ENCODE results near the gene TRPM3.

TRPM3 gene

GRCh38 chr9:70569791-70570190 is 551.6 kb downstream of the TRPM3 start:
- DNase-seq: no peak

DNA sequence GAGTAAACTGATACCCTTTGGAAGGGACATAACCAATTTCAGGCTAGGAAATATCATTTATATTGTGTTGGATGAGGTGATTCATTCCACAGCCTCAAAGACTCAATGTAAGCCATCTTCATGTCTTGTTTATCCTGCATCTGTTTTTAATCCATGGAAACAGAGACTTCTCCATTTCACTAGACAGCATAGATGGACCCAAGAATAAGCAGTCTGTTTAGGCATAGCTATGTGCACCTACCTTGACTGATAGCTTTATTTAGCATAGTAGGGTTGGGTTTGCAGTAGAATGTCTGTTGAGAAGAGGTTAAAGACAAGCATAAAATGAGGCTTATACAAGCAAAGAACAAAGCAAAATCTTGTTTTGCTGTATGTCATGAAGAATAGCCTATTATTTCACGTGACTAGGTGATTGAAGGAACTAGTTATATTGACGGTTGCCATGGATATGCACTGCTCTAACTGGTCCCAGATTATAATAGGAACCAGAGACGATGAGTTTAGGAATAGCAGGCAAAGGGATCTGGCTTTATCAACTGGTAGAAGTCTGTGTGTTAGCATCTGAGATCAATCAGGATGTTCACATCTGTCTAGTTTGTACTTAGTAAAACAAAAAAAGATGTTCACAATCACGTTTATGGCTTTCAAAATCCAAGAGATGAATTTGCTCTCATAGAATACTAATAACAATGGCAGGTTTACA is 552.2 kb downstream of the TRPM3 start:
- DNase-seq: no peak

DNA sequence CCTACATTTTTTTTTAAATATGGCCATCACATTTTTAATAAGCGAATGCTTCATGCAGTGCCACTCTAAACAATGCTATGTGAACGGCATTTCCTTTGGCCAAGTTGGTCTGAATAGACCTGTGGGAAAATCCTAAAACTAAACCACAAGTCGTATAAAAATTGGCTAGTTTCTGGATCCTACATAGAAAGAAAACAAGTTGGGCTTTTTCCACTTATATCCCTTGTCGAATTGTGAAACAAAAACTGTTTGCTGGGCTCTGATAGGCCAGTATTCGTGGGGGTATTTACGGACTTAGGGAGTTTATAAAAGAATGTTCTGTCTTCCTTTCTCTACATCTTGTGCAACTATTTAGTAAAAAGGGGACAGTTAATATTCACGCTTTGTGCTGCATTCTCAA is 553.9 kb downstream of the TRPM3 start:
- no peak for DNase-seq

- DNase-seq: no peak
Measured at GRCh38 chr9:70566751-70567150, 554.7 kb downstream of the TRPM3 start.

GRCh38 chr9:70566066-70566465 is 555.4 kb downstream of the TRPM3 start:
- DNase-seq: no peak

DNA sequence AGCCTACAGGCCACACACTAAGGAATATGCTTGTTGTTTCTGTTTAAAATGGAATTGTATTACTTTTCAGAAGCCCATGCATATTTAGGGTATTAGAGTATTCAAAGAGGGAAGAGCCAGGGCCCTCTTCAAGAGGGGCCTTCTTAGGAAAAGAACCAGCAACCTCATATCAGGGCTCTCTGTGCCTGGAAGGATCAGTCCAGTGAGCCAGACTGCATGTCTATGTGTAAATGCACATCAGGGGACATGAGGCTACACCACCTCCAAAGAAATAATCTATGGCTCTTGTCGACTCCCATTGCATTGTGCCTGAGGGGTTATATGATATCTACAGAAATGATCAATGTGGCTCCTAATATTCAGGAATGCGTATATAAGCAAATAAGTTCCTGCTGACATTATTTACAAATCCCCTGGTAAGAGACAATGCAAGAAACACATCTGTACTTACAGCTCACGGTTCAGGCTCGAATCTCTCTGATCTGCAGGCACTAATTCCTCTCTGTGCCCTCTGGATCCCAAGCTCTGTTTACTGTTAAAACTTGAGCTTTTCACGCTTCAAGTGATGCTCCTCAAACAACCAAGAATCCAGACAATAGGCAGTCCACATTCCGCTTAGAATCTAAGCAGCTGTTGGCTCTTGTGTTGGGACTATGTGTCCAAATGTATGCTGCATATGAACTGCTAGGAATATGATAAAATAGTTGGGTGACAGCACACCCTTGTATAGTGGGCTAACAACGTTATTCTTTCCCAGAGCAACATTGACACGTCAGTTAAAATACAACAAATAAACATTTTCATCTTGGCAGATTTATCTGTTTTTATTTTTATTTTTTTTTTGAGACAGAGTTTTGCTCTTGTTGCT is 556.7 kb downstream of the TRPM3 start:
- DNase-seq: no peak

- no peak for DNase-seq
Measured at GRCh38 chr9:70563431-70564204, 557.8 kb downstream of the TRPM3 start.

- DNase-seq: no peak
Measured at GRCh38 chr9:70563010-70563409, 558.4 kb downstream of the TRPM3 start.

DNA sequence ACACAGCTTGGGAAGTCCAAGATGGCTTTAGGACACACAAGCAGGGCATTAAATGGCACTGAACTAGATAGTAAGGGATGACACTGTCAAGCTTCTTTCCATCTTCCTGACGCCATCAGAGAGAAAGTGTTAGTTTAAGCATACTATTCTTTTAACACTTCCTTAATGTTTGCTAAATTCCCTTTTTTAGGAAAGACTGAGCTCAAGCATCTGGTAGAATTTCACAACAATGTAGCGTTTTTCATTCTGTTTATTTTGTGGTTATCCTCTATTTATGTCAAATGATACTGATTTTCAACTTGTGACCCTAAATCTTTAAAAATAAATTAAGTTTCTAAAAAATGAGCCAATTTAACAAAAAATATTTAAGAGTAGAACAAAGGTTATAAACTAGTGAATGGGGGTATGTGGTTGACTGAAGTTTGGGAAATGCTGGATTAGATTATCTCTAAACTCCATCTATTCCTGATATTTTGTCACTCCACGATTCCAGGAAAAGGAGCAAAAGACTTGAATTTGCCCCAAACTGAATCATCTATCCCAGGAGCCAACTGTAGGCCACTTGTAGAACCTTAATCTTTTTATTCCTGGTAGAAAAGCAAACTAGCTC is 559.5 kb downstream of the TRPM3 start:
- no peak for DNase-seq

- DNase-seq: no peak
Measured at GRCh38 chr9:70561111-70561510, 560.3 kb downstream of the TRPM3 start.

GRCh38 chr9:70559102-70559501 is 562.3 kb downstream of the TRPM3 start:
- no peak for DNase-seq

DNA sequence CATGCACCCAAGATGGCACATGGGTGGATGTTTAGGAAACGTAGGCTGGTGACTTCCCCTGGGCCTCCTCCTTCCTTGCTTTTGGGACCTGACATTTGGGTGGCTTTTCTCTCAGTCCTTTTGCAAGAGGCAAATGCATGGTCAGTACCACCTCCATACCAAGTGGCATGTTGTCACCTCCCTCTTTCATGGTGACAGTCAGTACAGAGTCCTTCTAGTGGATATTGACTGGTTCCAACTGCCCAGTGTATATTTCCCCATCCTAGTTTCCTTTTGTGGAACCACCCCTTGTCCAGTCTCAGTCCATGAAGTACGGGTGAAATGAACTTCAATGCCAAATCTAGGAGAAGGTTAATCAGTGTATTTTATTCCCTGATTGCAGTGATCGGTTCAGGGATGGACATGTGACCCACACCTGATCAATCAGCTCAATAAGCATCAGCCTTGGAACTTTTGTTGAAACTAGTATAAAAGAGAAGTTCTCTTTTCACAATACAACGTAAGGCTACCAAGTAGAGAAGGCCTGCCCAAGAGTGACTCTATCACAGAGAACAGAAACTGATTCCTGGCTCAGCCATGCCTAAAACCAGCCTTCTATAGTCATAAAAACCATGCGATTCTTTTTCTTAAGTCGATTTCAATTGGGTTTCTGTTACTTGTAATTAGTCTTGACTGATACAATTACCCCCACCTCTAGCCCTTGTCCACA is 563.6 kb downstream of the TRPM3 start:
- DNase-seq: no peak

- no peak for DNase-seq
Measured at GRCh38 chr9:70556771-70557170, 564.6 kb downstream of the TRPM3 start.

GRCh38 chr9:70554881-70555280 is 566.5 kb downstream of the TRPM3 start:
- DNase-seq: no peak

DNA sequence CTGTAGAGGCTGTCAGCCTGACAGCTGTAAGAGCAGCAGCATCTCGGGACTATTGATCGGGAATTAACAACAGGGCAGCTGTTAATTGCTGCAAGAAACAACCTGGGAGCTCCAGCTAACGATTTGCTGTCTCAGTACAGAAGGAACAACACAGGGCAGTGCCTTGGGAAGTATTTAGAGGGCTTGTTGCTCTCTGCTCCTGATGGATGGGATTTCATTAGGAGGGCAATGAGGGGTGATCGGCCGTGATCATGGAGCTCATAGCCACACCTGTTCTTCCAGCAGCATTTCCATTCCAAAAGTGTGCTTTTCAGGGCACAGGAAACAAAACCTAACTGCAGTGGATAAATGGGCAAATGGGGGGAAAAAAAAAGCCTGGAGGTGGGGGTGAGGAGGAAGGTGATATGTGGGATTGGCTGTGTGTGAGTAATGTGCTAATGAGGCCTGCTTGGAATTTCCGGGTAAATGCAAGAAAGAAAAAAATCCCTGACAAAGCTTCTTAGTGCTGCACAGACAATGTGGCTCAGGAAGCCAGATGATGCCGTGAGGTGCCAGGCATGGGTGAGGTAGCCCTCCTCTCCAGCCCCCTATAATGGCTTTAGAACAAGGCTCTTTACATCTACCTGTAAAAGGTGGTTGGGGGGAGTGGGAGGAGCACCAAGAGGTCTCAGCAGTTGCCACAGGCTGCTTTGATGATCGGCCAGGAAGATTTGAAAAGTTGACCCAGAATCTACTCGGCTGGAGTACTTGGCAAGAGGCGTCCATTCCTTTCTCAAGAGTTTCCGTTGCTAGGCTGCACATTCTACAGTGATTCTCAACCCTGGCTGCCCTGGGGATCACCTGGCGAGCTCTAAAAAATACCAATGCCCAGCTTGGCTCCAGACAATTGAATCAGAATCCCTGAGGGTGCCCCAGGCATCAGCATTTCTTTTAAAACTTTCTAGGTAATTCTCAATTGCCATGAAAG is 567.4 kb downstream of the TRPM3 start:
- DNase-seq: no peak

- no peak for DNase-seq
Measured at GRCh38 chr9:70552561-70552960, 568.9 kb downstream of the TRPM3 start.

DNA sequence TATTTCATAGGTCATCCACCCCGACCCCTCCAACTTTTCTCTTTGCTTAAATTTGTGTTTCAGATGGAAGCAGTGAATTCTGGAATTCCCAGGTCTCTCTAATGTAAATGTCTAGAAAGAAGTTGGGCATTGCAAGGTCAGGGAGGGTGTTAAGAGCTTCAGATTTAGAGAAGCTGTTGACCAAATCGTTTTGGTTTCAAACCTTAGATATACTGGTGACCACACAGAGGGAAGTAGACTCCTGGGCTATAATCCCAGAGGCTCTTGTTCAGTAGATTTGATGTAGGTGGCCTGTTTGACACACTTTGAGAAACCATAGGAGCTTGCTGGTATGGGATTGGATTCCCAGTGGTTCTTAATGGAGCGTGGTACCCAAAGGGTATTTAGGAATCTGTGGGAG is 569.6 kb downstream of the TRPM3 start:
- no peak for DNase-seq

DNA sequence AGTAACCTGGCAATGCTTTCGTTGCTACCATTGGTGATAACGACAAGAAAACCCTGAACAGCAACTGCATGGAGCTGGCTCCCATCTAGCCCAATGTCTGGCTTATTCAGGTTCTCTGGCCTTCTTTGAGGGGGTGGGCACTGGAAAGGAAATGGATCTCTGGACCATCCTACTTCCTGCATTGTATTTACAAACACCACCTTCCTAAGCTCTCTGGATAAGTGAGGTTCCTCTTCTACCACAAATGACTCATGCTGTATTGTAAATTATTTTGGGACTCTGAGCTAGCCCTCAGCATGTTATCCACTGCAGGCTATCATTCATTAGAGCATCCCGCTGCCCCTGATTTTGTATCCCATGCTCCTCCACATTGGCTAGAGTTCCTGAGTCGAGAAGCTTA is 570.0 kb downstream of the TRPM3 start:
- DNase-seq: no peak

DNA sequence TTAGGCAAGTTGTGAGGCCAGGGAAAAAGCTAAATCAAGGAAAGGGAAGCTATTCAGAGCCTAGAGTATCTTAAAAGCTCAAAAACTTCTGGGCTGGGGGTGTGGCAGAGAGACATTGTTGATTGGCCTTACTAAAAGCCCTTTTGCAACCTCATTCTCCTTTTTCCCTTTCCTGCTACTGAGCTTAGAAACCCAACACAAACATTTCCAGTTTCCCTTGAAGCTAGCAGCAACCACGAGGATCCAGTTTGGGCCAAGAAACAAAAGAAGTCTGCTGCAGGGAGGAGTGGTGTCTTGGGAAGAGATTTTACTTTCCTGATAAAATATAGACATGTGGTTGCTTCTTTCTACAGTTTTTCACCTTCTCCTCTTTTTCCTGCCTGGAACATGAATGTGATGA is 571.5 kb downstream of the TRPM3 start:
- DNase-seq: no peak

- no peak for DNase-seq
Measured at GRCh38 chr9:70542311-70542931, 579.0 kb downstream of the TRPM3 start.

DNA sequence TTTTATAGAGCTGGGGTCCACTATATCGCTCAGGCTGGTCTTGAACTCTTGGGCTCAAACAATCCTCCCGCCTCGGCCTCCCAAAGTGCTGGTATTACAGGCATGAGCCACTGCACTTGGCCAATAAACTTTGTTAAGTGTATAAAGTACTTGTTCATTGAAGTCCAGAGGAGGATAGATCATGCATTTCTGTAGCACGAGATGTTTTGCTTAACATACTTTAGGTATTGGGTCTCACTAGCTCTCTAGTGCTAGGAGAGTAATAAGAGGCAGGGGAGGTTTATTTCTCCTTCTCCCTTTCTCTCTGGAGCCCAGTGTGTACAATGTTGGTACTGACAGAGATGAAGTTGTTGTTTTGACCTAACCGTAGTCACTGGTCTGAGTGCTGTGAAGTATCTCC is 581.4 kb downstream of the TRPM3 start:
- DNase-seq: no peak
